HFFc6 (cell line): ENCODE data around the gene NOB1. TPM values are rescaled to one million over a fixed set of nuclear protein-coding genes. Genes with fewer than 3 reads are reported as not detected.

Experiments
- DNase-seq: peaks from one replicate; pipeline ENCODE4 v3.0.0-alpha.2; 2018
- H3K27ac Mint-ChIP-seq: 2 replicates; pipeline ENCODE4 v1.8.0; 2020; ENCODE audit warnings: mild to moderate bottlenecking, mixed read lengths
- H3K27me3 Mint-ChIP-seq: 2 replicates; pipeline ENCODE4 v1.8.0; 2021; ENCODE audit warnings: mild to moderate bottlenecking, moderate library complexity, mixed read lengths; ENCODE audit not compliant: insufficient read depth
- H3K36me3 Mint-ChIP-seq: 2 replicates; pipeline ENCODE4 v1.8.0; 2021; ENCODE audit warnings: low read depth, mixed read lengths
- H3K4me1 Mint-ChIP-seq: 2 replicates; pipeline ENCODE4 v1.8.0; 2020; ENCODE audit warnings: low read depth, mixed read lengths
- H3K4me3 Mint-ChIP-seq: 2 replicates; pipeline ENCODE4 v1.8.0; 2020; ENCODE audit warnings: mild to moderate bottlenecking, moderate library complexity, mixed read lengths
- H3K9me3 Mint-ChIP-seq: 2 replicates; pipeline ENCODE4 v1.8.0; 2020; ENCODE audit warnings: mild to moderate bottlenecking, mixed read lengths
- CTCF ChIP-seq: fragments of 200-600 bp; sonication (generic); IDR thresholded peaks from 2 replicates; pipeline ENCODE4 v1.5.0; 2021; ENCODE audit warnings: antibody characterized with exemption, mild to moderate bottlenecking
- total RNA-seq, 6 experiments: library from RNA; stranded (reverse); fragmentation: NEBNext Ultra II Directional; extraction: Animal tissue kit (Norgen Biotek cat#: 25700); gene quantifications; 2 replicates in 1 of 6; 3 replicates in 5 of 6; pipeline ENCODE4 v1.2.3, GENCODE V29; 2021

NOB1 gene
- total RNA-seq, 6 experiments from 2014 or later: 52.3 to 59.3 (median 55.2) TPM

GRCh38 chr16:69721441-69721957 lies 33.2 kb downstream of the NOB1 start:
- Mint-ChIP-seq H3K27ac (peak overlapping the region; percentile 64), H3K9me3 (peaks cover 28% of the 10 kb centered on the region), H3K27me3 (peaks cover 58% of the 10 kb centered on the region), H3K4me3 (peak overlapping the region; percentile 41; the same call in 1 of the 2 replicates), H3K4me1 (peaks cover 52% of the 10 kb centered on the region), H3K36me3 (peaks cover 69% of the 10 kb centered on the region)
- no peak for DNase-seq
- no peak for TF ChIP-seq CTCF

- H3K36me3 Mint-ChIP-seq: peaks cover 65% of the 10 kb centered on the region
- peak overlapping the region; percentile 41; the same call in 1 of the 2 replicates for H3K4me3 Mint-ChIP-seq
- H3K4me1 Mint-ChIP-seq: peaks cover 46% of the 10 kb centered on the region
- no peak for DNase-seq
- H3K27me3 Mint-ChIP-seq: peaks cover 53% of the 10 kb centered on the region
- peak overlapping the region; percentile 64 for H3K27ac Mint-ChIP-seq
- no peak for TF ChIP-seq CTCF
- peaks cover 22% of the 10 kb centered on the region for H3K9me3 Mint-ChIP-seq
These were observed 33.8 kb downstream of the NOB1 start for GRCh38 chr16:69720822-69721430.

- Mint-ChIP-seq H3K36me3 (peaks cover 58% of the 10 kb centered on the region), H3K4me3 (peak overlapping the region; percentile 28; the same call in 1 of the 2 replicates), H3K27me3 (peaks cover 49% of the 10 kb centered on the region), H3K27ac (peak overlapping the region; percentile 58), H3K9me3 (peaks cover 4% of the 10 kb centered on the region; the same call in 1 of the 2 replicates), H3K4me1 (peaks cover 23% of the 10 kb centered on the region)
- TF ChIP-seq CTCF: no peak
- no peak for DNase-seq
These were observed 36.5 kb downstream of the NOB1 start for GRCh38 chr16:69718111-69718764.

- Mint-ChIP-seq H3K36me3 (peaks cover 60% of the 10 kb centered on the region), H3K27ac (no peak overlapping the region), H3K9me3 (peaks cover 4% of the 10 kb centered on the region; the same call in 1 of the 2 replicates), H3K27me3 (peaks cover 58% of the 10 kb centered on the region), H3K4me1 (peaks cover 26% of the 10 kb centered on the region), H3K4me3 (no peak overlapping the region)
- DNase-seq: no peak
- no peak for TF ChIP-seq CTCF
These were observed 37.7 kb downstream of the NOB1 start for GRCh38 chr16:69717066-69717465.

- H3K4me3 Mint-ChIP-seq: peak overlapping the region; percentile 15; the same call in 1 of the 2 replicates
- H3K4me1 Mint-ChIP-seq: peaks cover 41% of the 10 kb centered on the region
- peak overlapping the region; percentile 46; the same call in 1 of the 2 replicates for H3K27ac Mint-ChIP-seq
These were observed 41.7 kb downstream of the NOB1 start for GRCh38 chr16:69712914-69713581.

More at GRCh38 chr16:69712914-69713581, 41.7 kb downstream of the NOB1 start:
- no peaks in the 10 kb centered on the region for H3K9me3 Mint-ChIP-seq
- TF ChIP-seq CTCF: peak; percentile 23; the same call in 1 of the 2 replicates
- DNase-seq: no peak
- H3K36me3 Mint-ChIP-seq: peaks cover 67% of the 10 kb centered on the region
- H3K27me3 Mint-ChIP-seq: peaks cover 64% of the 10 kb centered on the region
